HT1080 (cell line): ENCODE data around the gene DIDO1. TPM values are rescaled to one million over a fixed set of nuclear protein-coding genes. Genes with fewer than 3 reads are reported as not detected.

ENCODE experiments used
- DNase-seq: peaks from one replicate; pipeline ENCODE4 v3.0.0-alpha.2; 2015; ENCODE audit warnings: low read depth
- total RNA-seq: library from RNA; depleted of rRNA; stranded (reverse); fragments of >200 nt; shearing (Covaris generic); gene quantifications from 2 replicates; pipeline ENCODE4 v1.2.3, GENCODE V29; 2014

The DIDO1 gene
- total RNA-seq, 1 experiment from 2014 or later: 31.1 TPM

- DNase-seq: no peak
Observed at GRCh38 chr20:62929051-62929538, 2.8 kb upstream of the DIDO1 start.

GRCh38 chr20:62928246-62928939 lies 2.1 kb upstream of the DIDO1 start:
- DNase-seq: no peak

- no peak for DNase-seq
Observed at GRCh38 chr20:62927128-62927705, 912 bp upstream of the DIDO1 start.

- peak; percentile 32 for DNase-seq
Observed at GRCh38 chr20:62925420-62926228, 681 bp downstream of the DIDO1 start.

GRCh38 chr20:62925076-62925419 lies 1.3 kb downstream of the DIDO1 start:
- no peak for DNase-seq

- peak; percentile 34 for DNase-seq
Observed at GRCh38 chr20:62924442-62925075, 1.7 kb downstream of the DIDO1 start.

- DNase-seq: no peak
Observed at GRCh38 chr20:62923669-62924441, 2.5 kb downstream of the DIDO1 start.

- DNase-seq: peak; percentile 91
Observed at GRCh38 chr20:62923059-62923668, 3.1 kb downstream of the DIDO1 start.

- DNase-seq: no peak
Observed at GRCh38 chr20:62922451-62922921, 3.8 kb downstream of the DIDO1 start.

- DNase-seq: peak; percentile 47
Observed at GRCh38 chr20:62921119-62921687, 5.1 kb downstream of the DIDO1 start.

GRCh38 chr20:62920039-62920645 lies 6.2 kb downstream of the DIDO1 start:
- DNase-seq: no peak

- DNase-seq: no peak
Observed at GRCh38 chr20:62918831-62919230, 7.5 kb downstream of the DIDO1 start.

- no peak for DNase-seq
Observed at GRCh38 chr20:62918147-62918546, 8.2 kb downstream of the DIDO1 start.

- no peak for DNase-seq
Observed at GRCh38 chr20:62917720-62918119, 8.6 kb downstream of the DIDO1 start.

- no peak for DNase-seq
Observed at GRCh38 chr20:62916703-62917476, 9.4 kb downstream of the DIDO1 start.

GRCh38 chr20:62914970-62915457 lies 11.3 kb downstream of the DIDO1 start:
- DNase-seq: peak; percentile 29

GRCh38 chr20:62914436-62914835 lies 11.9 kb downstream of the DIDO1 start:
- DNase-seq: no peak

- no peak for DNase-seq
Observed at GRCh38 chr20:62913043-62913630, 13.2 kb downstream of the DIDO1 start.
